GM20000 (cell line): Measurements from ENCODE around the gene RNF207.

Experiments used
- DNase-seq: peaks from one replicate; pipeline ENCODE4 v3.0.0; 2012; ENCODE audit warnings: low spot score
- CTCF ChIP-seq: IDR thresholded peaks from 2 replicates; pipeline ENCODE4 v1.5.1; 2012; ENCODE audit warnings: mild to moderate bottlenecking, control low read depth; ENCODE audit errors: extremely low read depth, missing control alignments

The RNF207 gene

GRCh38 chr1:6239213-6239752 is 33.4 kb downstream of the RNF207 start:
- DNase-seq = no peak
- no peak for TF ChIP-seq CTCF

- no peak for DNase-seq
- TF ChIP-seq CTCF = no peak
These were observed 34.2 kb downstream of the RNF207 start for GRCh38 chr1:6239950-6240768.

GRCh38 chr1:6241107-6241886 is 35.4 kb downstream of the RNF207 start:
- DNase-seq = no peak
- TF ChIP-seq CTCF = no peak

- no peak for TF ChIP-seq CTCF
These were observed 36.2 kb downstream of the RNF207 start for GRCh38 chr1:6241887-6242740.

GRCh38 chr1:6243053-6243834 is 37.3 kb downstream of the RNF207 start:
- DNase-seq = no peak
- TF ChIP-seq CTCF = no peak

More at GRCh38 chr1:6241887-6242740, 36.2 kb downstream of the RNF207 start:
- no peak for DNase-seq

- DNase-seq = no peak
- no peak for TF ChIP-seq CTCF
These were observed 38.1 kb downstream of the RNF207 start, which contains the start of gene HES3 for GRCh38 chr1:6243993-6244392. Gene HES3 (plus strand): TSS chr1:6244179. CDS start chr1:6244366, 187 bp downstream.
